Activated CD4-positive, alpha-beta T cell treated with anti-CD3 and anti-CD28 coated beads, Interleukin-2, amount 50 U/mL, for 16 hours (primary cell): ENCODE data around the gene OGT.
"Not testable (repeated sequence)": the region's sequence is repeated elsewhere in the genome, so short reads cannot be mapped to it uniquely, and the experiment has no call there.

Experiments used
- DNase-seq: peaks from one replicate; pipeline ENCODE4 v3.0.0-alpha.2; 2020

OGT gene

GRCh38 chrX:71532753-71533425 is at the start of gene OGT:
OGT (plus strand) TSS chrX:71533104; CDS start chrX:71533300, 196 bp downstream.
- DNase-seq: peak; percentile 94

GRCh38 chrX:71487814-71488213 is 45.1 kb upstream of the OGT start:
- no peak for DNase-seq

GRCh38 chrX:71489540-71489939 is 43.4 kb upstream of the OGT start:
- no peak for DNase-seq

- peak; percentile 39 for DNase-seq
Observed at GRCh38 chrX:71492231-71493065, 40.5 kb upstream of the OGT start.

GRCh38 chrX:71493111-71493613 is 39.7 kb upstream of the OGT start:
- DNase-seq: no peak

- DNase-seq: not testable (repeated sequence)
Observed at GRCh38 chrX:71495979-71496378, 36.9 kb upstream of the OGT start.

GRCh38 chrX:71496476-71496875 is 36.4 kb upstream of the OGT start:
- no peak for DNase-seq

- not testable (repeated sequence) for DNase-seq
Observed at GRCh38 chrX:71502080-71502479, 30.8 kb upstream of the OGT start.

- no peak for DNase-seq
Observed at GRCh38 chrX:71504346-71504745, 28.6 kb upstream of the OGT start.

- DNase-seq: no peak
Observed at GRCh38 chrX:71509289-71509688, 23.6 kb upstream of the OGT start.

- no peak for DNase-seq
Observed at GRCh38 chrX:71510161-71510560, 22.7 kb upstream of the OGT start.

GRCh38 chrX:71513731-71514130 is 19.2 kb upstream of the OGT start:
- DNase-seq: not testable (repeated sequence)

- DNase-seq: no peak
Observed at GRCh38 chrX:71514367-71515037, 18.4 kb upstream of the OGT start.

GRCh38 chrX:71515038-71515396 is 17.9 kb upstream of the OGT start:
- DNase-seq: no peak

GRCh38 chrX:71525316-71525715 is 7.6 kb upstream of the OGT start:
- no peak for DNase-seq

GRCh38 chrX:71532078-71532752 is 689 bp upstream of the OGT start:
- peak; percentile 83 for DNase-seq

GRCh38 chrX:71533516-71533850 is 579 bp downstream of the OGT start:
- DNase-seq: no peak

GRCh38 chrX:71533851-71534561 is 1.1 kb downstream of the OGT start:
- peak; percentile 73 for DNase-seq

- DNase-seq: no peak
Observed at GRCh38 chrX:71534773-71535544, 2.1 kb downstream of the OGT start.

- peak; percentile 52 for DNase-seq
Observed at GRCh38 chrX:71536285-71536684, 3.4 kb downstream of the OGT start.

GRCh38 chrX:71537743-71538142 is 4.8 kb downstream of the OGT start:
- DNase-seq: no peak

GRCh38 chrX:71540801-71541200 is 7.9 kb downstream of the OGT start:
- no peak for DNase-seq
